Measurements from ENCODE around the gene PHTF2.

Gene PHTF2

DNA sequence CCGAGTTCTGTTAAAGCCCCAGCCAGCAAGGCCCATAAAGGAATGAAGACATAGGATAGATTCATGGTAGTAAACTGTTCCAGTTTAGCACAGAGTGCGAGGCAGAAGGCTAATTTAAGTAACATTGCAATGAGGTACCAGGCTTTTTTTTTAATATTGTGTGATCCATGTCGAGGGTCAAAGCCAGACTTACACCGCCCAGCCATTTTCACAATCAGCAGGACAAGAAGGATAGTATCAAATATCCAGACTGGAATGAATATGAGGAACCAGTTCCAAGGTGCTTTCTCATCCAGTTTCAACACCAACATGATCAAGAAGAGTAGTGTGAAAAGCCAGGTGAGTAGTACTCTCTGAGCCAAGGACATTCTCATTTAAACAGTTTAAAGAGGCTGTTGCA, 4.6 kb upstream of the PHTF2 start:
- no peak for DNase-seq (ENCODE audit: low read depth)

- DNase-seq (ENCODE audit: low read depth), result no peak
Observed at GRCh38 chr7:77796109-77796508, 2.5 kb upstream of the PHTF2 start.

DNA sequence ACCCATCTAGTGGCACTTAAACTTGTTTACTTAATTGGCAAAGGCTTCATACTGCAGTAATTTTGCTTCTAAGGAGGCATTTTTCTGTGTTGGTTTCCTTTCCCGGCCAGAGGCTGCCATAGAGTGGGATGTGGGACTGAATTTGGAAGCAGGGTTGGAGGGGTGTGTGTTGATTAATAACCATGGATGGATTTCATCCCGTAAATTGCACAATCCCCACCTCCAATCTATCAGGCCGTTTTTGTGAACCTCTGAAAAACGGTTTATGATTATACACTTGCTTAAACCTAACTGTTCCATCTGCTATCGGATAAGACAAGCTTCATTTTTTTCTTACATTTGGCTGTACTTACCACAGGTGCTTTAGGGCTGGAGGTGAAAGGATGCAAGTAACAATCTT, 1.6 kb upstream of the PHTF2 start:
- DNase-seq (ENCODE audit: low read depth), result no peak

DNA sequence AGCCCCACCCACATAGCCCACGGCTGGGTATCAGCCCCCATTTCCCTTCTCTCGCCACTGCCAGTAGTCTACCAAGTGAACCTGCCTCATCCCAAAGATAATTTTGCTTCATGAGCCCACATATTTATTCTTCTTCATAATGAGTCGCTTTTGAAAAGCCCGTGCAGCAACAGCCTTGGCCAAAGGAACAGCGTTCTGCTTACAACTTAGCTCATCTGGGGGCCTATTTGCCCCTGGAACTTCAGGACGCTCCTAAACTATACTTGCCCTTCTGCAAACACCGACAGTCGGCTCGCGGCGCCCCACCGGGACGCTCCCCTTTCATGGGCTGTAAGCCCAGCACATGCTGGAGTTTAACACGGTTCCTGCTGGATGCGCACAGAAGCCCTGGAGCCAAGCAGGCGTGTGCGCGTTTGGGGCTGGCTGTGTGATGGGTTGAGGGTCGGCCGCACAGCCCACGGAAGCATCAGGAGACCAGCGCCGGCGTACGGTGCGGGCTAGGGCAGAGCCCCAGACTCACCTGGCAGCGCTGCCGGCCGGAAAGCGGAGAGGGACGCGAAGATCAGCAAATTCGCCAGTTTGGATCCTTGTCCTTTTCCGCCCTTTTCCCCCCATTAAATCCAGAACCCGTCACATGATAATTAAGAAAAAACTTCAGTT, 709 bp upstream of the PHTF2 start:
- no peak for DNase-seq (ENCODE audit: low read depth)

DNA sequence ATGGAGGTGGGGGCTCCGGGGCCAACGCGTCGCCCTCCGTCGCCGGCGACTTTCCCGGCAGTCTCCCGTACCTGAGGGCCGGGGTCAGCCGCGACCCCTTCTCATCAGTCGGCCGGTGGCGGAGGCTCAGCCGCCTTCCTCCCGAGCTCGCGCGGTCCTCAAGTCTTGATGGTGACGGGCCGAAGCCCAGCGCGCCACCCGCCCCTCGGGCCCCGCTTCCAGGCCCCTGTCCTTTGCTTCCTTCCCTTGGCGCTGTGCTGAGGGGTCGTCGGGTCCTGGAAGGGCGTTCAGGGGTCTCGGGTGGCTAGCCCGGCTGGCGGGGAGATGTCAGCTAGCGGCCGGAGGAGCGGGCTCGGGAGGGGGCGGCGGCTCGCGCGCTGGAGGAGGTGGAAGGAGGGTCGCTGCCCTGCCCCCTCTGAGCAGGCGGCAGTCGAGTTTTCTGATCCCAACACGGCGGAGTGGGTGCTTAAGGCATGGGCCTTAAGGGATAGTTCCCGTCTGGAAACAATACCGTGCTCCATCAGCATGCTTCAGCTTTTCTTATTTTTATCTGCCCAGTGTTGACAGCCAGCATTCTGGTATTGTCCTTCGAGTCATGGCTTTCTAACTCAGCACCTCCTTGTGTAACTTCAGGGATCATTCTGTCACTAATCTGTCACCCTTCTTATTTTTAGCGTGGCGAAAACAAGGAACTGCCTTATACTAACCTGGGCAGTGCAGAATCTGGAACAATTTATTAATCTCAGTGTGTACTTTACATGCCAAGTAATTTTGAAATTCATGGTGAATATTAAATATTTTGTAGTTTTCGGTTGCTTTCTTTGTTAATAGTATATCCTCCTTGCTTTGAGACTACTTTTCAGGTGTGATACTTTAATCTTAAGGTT, 748 bp downstream of the PHTF2 start:
- peak; percentile 9 for DNase-seq (ENCODE audit: low read depth)

DNA sequence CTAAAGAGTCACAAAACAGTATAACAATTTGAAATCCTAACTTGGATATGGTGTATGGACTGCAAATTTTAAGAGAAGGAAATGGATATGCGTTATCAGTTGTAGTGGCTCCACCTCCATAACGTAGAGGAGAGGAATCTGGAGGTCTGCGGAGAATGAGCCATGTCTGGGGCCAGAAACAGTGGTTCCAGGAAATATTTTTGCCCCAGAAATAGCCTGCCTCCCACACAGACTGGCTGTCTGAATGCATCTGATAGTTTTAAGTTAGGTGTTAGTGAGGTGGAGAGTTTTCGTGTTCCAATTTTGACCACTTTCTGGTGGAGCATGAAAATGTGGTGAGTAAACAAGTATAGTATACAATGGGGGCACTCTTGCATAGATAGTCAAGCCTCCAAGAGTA, 1.6 kb downstream of the PHTF2 start:
- no peak for DNase-seq (ENCODE audit: low read depth)

GRCh38 chr7:77800730-77801129, 2.2 kb downstream of the PHTF2 start:
- no peak for DNase-seq (ENCODE audit: low read depth)

DNA sequence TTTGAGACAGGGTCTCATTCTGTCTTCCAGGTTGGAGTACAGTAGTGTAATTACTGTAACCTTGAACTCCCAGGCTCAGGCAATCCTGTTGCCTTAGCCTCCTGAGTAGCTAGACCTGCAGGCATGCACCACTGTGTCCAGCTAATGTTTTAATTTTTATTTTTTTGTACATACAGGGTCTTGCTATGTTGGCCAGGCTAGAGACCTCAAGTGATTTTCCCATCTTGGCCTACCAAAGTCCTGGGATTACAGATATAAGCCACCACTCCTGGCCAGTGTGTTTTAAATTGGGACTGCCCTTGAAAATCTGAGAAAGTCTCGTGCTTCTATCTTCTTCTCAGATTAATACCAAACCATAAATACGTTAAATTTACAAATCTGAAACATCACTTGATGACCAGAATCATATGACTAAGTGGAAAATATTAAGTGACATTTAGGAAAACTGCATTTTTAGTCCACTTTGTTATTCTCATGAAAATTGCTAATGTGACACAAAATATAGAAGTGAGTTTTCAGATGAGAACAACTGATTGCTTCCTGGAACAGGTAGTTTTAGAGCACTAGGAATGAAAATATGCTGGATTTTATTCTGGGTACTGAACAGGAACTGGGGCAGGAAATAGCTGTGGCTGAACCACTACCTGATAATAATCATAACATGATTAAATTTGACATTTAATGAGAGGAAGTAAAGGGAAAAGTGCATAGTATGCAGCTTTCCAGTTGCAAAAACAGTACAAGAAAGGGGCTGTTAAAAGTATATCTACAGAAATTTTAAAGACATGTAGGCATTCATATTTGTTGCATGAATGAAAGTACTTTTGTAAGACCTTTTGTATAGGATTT, 4.2 kb downstream of the PHTF2 start:
- no peak for DNase-seq (ENCODE audit: low read depth)

DNA sequence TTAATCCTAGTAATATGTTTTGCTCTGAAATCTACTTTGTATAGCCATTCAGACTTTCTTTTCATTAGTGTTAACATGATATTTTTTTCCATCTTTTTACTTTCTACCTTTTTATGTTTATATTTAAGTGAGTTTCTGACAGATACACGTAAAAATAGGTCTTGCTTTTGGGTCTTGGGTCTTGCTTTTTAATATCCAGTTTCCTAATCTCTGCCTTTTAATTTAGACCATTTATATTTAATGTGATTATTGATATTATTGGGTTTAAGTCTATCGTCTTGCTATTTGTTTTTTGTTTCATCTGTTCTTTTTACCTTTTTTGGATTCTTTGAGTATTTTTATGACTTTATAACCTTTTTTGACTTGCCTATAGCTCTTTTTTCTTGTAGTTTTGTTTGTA, 7.9 kb downstream of the PHTF2 start:
- no peak for DNase-seq (ENCODE audit: low read depth)

DNA sequence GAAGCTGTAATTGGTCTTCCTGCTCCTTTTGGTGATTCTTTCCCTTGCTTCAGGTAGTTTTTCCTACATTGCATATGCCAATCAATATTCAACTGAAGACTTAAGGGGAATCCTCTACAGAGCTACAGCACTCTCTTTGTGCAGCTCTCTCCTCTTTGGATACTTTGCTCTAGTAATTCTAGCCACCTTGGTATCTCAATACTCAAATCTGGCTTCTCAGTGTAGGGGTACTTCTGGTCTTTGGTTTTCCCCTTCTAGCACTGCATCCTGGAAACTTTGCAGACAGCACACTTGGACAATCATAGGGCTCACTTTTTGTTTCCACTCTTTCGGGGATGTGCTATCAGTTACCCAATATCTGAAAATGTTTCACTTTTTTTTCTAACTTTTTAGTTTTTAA, 9.9 kb downstream of the PHTF2 start:
- no peak for DNase-seq (ENCODE audit: low read depth)

DNA sequence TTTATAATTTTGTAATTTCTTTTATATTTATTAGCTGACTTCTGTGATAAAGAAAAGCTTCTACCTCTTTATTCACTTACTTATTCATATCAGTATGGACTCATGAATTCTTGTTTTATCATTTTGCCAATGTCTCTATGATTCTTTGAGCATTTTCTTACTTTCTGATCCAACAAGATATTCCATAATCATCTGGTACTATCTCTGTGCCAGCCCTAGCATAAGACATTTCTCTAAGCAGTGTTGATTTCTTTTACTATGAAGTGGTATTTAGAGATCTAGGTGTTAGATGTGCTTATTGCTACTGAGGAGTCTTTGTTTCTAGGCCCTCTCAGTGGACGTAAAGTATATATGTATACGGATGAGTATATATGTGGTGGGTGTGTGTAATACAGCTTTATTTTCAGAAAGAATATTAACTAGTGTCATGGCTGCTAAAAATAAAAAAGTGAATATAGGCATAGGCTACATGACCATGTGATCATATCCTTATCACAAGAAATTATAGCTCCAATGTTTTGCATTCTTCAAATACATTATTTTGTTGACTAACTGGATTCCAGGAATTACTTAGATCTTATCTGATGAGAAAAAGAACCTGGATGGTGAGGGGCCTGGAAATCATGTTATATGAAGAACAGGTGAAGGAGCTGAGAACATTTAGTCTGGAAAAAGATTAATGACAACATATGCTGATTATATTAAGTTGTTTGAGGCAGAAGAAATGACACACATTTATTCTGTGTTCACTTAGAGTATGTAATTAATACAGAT, 13.1 kb downstream of the PHTF2 start:
- no peak for DNase-seq (ENCODE audit: low read depth)

DNA sequence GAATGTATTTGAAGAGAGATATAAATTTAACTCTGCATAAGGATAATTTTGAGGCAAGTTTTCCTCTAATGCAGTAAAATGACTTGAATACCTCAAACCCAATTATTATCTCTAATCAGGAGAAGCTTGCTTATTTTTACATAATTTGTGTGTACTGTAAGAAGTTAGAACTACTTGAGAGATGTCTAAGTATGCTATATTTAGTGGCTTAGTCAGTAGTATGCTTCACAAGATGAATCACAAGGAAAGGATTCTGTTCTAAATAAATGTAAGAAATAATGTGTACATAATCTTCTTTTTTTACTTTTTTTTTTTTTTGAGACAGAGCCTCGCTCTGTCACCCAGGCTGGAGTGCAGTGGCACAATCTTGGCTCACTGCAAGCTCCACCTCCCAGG, 13.7 kb downstream of the PHTF2 start:
- DNase-seq (ENCODE audit: low read depth), result no peak

DNA sequence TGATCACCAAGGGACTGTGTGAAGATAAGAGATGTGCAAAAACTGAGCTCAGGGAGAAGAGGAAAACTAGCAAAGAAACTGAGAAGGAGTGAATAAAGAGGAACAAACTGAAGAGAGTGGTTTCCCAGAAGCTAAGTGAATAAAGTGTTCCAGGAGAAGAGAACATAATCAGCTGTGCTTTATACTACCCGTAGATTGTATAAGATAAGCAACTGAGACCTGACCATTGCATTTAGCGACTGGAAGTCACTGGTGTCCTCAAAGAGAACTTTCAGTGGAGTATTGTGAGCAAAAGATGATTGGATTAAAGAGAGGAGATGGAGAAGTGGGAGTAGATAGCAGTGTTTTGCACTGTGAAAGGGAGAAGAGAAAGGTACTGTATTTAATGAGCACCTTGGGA, 14.6 kb downstream of the PHTF2 start:
- DNase-seq (ENCODE audit: low read depth), result no peak

GRCh38 chr7:77819021-77819420, 20.4 kb downstream of the PHTF2 start:
- no peak for DNase-seq (ENCODE audit: low read depth)

DNA sequence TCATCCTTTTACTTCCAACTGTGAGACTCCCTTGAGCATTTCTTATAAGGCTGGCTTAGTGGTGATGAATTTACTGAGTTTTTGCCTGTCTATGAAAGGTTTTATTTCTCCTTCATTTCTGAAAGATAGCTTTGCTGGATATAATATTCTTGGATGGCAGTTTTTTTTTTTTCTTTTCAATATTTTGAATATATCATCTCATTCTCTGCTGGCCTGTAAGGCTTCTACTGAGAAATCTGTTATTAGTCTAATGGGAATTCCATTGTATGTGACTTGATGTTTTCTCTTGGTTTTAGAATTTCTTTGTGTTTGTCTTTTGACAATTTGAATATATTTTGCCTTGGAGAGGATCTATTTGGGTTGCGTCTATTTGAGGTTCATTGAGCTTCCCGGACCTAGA, 22.4 kb downstream of the PHTF2 start:
- no peak for DNase-seq (ENCODE audit: low read depth)

DNA sequence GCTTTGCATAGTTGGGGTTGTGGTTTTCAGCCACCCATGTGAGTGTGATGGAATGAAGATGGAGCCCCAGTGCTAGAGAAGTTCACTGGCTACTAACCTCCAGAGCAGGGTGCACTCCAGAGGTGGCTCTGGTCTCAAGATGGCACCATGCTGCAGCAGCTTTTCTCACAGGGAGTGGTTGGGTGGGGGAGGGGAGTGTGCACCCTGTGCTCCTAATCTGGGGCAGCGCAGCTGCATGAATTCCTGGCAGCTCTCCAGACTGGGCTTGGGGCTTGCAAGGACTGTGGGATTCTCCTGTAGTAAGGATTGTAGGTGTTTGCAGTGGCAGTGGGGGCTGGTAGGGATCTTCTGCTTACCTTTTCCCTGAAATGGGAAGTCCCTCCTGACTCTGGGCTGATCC, 23.7 kb downstream of the PHTF2 start:
- no peak for DNase-seq (ENCODE audit: low read depth)

- DNase-seq (ENCODE audit: low read depth), result no peak
Observed at GRCh38 chr7:77823787-77824186, 25.2 kb downstream of the PHTF2 start.

GRCh38 chr7:77824636-77825035, 26.1 kb downstream of the PHTF2 start:
- DNase-seq (ENCODE audit: low read depth), result no peak

- DNase-seq (ENCODE audit: low read depth), result no peak
Observed at GRCh38 chr7:77825131-77825530, 26.6 kb downstream of the PHTF2 start.

- DNase-seq (ENCODE audit: low read depth), result no peak
Observed at GRCh38 chr7:77826300-77826699, 27.7 kb downstream of the PHTF2 start.

DNA sequence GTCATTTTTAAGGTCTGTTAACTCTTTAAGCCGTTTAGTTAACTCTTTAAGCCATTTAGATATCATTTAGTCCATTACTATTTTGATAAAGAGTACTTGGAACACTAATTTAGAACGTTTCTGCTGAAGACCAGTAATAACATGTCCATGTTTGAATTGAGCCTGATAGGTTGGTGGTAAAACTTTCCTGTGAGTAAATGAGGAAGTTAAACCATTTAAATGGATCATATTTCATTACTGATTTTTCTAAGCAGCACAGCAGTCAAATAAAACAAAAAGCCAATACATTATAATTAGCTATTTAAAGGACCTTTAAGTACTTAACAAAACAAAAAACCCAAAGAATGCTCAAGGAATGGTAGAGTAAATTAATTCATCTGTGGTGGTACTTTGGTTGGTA, 29.4 kb downstream of the PHTF2 start:
- no peak for DNase-seq (ENCODE audit: low read depth)
